GM21825 (cell line): ENCODE data around the gene TAOK2.

Experiments used
- ATAC-seq: cut with Tn5 transposase; IDR thresholded peaks from one replicate; pipeline ENCODE4 v1.9.1; 2021; ENCODE audit warnings: mild to moderate bottlenecking, moderate library complexity; ENCODE audit not compliant: unreplicated experiment

Gene TAOK2

DNA sequence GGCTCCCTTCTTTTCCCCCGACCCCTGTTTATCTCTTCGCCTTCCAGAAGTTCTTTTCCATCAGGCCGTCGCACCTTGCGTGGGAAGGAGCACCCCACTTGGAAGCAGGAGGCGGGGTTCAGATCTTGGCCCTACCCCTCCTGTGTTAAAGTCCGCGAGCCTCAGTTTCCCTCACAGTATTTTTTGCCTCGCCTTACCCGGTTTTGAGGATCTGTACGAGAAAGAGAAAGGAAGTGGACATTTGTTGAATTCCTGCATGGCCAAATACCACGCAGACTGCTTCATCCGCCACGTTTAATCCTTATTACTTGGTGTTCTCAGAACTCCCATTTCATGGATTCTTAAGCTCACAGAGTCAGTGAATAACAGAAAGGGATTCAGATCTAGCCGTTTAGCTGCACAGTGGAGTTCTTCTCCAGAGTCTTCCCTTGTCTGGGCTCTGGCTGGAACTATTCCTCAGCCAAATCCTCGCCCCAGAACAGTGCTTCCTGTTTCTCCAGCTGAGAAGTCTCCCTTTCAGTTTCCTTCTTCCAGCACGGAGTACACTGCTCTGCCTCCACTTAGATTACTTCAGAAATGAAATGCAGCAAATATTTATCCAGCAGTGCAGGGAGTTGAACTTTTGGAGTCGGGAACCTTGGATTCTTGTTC is 11.2 kb upstream of the TAOK2 start:
- ATAC-seq, result no peak

DNA sequence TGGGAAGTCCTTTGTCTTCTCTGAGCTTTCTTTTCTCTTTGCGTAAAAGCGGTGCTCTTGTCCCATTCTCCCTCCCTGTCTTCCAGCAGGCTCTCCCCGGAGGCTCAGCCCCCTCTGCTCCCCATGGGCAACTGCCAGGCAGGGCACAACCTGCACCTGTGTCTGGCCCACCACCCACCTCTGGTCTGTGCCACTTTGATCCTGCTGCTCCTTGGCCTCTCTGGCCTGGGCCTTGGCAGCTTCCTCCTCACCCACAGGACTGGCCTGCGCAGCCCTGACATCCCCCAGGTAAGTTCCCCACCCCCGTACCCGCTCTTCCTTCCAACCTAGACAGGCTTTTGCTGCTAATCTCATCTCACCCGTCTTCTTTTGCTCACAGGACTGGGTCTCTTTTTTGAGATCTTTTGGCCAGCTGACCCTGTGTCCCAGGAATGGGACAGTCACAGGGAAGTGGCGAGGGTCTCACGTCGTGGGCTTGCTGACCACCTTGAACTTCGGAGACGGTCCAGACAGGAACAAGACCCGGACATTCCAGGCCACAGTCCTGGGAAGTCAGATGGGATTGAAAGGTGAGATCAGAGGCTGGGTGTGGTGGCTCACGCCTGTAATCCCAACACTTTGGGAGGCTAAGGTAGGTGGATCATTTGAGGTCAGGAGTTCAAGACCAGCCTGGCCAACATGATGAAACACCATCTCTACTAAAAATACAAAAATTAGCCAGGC is 10.5 kb upstream of the TAOK2 start:
- ATAC-seq, result no peak

DNA sequence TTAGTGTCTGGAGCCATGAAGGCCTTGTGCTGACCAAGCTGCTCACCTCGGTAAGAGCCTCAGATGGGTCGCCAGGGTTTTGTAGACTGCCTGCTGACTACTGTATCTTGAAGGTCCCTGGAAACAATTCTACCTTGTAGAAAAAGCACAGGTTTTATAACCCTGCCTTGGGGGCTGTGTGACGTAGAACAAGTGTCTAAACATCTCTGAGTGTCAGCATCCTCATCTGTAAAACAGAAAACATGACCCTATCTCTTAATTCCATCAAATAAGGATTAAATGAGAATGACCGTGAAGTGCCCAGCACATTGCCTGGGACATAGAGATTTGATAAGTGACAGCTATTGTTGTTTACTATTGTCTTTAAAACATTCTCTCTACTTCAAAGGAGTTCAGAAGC is 5.5 kb upstream of the TAOK2 start:
- ATAC-seq, result no peak

DNA sequence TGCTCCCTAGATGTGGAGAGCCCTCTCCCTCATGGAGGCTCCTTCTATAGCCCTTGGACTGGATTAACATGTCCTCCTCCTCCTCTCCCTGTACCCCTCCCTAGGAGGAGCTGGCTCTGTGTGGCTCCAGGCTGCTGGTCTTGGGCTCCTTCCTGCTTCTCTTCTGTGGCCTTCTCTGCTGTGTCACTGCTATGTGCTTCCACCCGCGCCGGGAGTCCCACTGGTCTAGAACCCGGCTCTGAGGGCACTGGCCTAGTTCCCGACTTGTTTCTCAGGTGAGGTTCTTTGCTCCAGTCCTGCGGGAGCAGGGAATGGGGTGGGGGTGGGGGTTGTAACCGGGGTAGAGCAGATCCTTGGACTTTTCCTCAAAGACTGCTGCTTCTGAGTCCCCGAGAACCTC is 2.4 kb upstream of the TAOK2 start:
- no peak for ATAC-seq

DNA sequence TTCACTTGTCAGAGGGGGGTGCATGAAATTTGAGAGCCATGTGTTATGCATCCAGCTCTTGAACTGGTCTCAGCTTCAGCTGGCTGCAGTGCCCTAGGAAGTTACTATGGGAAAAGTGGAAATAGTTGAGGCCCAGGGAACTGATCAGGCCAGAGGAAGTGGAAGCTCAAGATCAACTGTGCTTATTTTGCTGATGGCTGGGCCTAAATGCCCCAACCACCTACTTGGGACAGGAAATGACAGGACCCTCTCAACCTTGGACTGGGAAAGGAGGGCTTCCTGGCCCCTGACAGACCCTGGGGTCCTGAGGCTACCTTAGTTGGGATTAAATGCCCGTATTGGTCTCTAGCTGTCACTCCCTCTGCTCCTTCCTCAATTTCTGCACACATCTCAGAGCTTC is 1.2 kb upstream of the TAOK2 start:
- no peak for ATAC-seq

DNA sequence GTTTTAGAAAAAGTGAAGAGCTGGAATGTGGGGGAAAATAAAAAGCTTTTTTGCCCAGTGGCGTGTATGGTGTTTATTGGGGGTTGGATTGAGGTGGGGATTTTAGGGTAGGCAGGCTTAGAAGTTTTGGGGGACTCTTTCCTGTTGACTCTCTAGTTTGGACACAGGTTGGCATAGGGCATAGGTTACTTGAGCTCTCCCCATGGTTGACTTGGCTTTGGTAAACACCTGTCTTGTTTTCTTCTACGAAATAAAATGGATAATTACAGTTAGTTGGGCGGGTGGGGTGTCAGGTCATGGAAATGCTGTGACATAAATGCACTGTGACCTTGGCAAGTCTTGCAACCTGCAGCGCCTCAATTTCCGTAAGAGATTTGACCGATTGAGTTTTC is 680 bp upstream of the TAOK2 start:
- ATAC-seq, result no peak

DNA sequence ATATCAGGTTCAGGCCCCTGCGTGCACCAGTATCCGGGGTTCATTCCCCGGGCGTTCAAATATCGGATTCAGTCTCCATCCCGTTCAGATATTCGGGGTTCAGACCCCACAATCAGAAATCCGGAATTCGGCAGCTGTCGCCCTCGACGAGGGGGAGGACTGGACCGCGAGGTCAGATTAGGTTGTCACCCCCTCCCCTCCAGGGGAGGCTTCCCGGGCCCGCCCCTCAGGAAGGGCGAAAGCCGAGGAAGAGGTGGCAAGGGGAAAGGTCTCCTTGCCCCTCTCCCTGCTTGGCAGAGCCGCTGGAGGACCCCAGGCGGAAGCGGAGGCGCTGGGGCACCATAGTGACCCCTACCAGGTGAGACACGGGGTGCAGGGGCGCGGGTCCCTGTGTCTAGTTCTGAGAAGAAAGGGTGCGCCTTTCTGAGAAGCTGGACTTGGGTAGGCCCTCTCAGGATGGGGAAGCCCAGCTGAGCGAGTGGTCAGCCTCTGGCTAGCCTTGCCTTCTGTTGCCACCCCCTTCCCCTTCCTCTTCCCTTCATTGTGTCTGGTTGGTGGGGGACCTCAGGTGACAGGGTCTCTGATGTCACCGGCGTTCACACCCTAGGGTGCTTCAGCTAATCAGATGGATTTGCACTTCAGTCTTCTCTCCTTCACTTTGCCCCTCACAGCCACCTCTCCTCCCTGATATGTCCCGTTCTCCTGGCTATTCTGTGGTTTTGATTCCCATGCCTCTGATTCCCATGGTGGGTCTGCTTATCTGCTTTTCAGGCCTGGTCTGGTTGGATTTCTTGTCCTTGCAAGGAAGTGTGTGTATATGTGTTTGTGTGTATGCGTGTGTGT is 844 bp downstream of the TAOK2 start:
- ATAC-seq, result no peak

DNA sequence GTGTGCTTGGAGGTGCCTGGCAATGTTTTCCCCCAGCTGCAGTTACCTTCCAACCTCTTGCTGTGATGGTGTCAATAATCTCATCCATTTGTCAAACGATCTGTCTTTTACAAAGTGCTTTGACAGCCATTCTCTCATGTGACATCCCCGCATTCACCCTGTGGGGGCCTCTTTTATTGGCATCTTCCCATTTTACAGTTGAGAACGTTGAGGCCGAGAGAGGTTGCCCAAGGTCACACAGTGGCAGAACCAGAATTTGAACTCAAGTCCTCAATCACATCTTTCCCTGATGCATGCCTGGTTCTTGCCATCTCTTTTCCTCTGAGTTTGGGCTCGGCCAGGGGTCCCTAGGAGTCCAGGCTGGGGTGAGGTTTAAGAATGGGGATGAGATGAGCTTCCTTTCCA is 1.5 kb downstream of the TAOK2 start:
- no peak for ATAC-seq

DNA sequence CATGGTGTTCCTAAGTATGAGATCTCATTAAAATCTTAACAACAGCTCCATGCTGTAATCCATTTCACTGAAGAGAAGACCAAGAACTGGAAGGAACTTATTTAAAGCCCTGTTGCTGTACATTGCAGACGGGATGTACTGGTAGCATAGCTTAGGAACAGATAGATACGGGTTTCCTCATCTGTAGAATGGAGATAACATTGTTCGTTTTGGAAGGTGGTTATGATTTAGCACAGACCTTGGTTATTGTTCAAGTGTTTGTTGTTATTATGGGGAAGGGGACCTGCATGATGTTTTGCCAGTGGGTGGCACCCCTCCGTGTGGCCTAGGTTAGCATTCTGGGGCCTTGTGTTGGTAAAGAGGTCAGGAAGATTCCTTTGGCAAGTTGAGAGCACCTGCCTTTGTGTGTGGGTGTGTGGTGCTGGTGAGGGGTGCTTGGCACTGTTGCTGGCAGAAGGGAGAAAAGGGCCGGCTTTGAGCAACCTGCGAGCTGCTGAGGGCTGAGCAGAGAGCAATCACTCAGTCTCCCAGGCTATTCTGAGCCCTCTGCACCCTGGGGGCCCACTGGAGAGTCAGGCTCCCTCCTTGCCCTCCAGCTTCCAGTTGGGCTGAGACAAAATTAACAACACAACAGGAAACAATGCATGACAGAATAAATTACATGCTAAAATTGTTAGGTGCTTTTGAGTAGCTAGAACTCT is 2.3 kb downstream of the TAOK2 start:
- no peak for ATAC-seq

DNA sequence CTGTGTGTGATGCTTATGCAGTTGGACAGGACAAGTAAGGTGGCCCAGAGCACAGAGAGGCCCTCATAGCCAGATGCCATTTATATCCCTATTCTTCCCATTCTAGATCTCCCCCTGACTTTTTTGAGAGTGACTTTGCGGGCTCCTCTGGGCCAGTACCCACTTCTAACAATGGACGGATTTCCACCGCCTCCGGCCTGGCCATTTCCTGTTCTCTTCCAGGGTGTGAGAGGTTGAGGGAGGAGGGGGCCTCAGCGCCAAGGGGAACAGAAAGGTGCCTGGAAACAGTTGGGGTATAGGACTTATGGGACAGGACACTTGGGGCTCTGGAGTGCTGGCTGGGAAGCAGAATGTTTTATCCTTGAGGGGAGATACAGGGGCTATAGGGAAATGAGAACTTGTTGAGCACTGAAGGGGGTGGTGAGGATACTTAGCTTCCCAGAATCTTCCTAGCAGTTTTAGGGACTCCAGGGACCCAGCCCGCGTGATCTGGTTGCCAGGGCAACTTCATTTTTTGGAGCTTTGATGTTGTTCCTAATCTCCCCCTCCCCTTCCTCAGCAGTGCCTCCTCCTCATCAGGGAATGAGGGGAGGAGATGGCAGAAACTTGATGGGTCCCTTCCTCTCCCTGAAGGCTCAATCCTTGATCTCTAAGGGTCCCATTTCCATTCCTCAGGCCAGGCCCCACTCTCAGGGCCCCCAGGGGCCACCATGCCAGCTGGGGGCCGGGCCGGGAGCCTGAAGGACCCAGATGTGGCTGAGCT is 3.6 kb downstream of the TAOK2 start:
- ATAC-seq, result no peak

DNA sequence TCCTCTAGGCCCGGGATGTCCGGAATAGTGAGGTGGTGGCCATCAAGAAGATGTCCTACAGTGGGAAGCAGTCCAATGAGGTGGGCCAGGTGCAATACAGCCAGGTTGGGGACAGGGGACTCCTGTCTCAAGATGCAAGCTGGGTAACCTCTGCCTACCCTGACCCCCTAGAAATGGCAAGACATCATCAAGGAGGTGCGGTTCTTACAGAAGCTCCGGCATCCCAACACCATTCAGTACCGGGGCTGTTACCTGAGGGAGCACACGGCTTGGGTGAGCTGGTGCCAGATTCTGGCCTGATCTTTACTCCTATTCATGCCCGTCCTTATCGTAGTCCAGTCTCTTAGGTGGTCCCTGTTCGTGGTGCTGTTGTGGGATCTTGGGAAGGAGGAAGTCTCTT is 4.4 kb downstream of the TAOK2 start:
- no peak for ATAC-seq

DNA sequence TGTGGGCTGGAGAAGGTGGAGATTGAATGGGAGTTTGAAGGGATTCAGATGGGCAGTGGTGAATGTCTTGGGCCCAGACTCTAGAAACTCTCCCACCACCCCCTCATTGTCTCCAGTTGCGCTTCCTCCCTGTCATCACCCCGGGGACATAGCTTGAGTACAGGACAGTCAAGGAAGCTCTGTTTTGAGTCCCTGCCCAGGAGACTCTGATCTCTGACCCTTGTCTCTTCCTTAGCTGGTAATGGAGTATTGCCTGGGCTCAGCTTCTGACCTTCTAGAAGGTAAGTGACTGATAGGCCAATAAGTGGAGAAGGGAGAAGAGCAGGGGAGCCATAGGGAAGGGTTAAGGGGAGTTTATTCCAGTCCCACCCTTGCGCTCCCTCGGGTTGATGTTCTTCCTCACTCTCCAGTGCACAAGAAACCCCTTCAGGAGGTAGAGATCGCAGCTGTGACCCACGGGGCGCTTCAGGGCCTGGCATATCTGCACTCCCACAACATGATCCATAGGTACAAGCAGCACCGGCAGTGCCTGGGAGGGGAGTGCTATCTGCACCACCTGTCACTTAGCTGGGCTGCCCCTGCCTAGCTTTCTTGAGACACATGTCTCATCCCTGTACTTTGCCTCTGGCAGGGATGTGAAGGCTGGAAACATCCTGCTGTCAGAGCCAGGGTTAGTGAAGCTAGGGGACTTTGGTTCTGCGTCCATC is 5.0 kb downstream of the TAOK2 start:
- no peak for ATAC-seq

DNA sequence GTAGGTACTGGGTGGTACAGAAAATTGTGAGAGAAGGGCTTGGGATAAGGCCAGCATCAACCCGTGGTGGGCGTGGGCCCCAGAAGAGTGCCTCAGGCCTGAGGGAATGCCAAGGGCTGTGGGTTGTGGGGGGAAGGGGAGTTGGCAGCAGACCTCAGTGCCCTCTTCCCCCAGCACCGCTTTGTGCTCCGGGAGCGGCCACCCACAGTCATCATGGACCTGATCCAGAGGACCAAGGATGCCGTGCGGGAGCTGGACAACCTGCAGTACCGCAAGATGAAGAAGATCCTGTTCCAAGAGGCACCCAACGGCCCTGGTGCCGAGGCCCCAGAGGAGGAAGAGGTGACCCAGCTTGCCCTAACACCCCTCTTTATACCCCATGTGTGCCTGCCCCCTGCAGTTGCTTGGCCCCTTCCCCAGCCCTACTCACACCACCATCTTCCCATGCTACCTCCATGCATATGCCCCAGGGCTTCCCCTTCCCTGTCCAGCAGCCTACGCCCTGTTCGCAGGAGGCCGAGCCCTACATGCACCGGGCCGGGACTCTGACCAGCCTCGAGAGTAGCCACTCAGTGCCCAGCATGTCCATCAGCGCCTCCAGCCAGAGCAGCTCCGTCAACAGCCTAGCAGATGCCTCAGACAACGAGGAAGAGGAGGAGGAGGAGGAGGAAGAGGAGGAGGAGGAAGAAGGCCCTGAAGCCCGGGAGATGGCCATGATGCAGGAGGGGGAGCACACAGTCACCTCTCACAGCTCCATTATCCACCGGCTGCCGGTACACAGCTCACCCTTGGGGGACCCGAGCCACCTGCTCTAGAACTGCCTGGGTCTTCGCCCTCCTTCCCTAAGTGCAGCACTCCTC is 9.1 kb downstream of the TAOK2 start:
- no peak for ATAC-seq

DNA sequence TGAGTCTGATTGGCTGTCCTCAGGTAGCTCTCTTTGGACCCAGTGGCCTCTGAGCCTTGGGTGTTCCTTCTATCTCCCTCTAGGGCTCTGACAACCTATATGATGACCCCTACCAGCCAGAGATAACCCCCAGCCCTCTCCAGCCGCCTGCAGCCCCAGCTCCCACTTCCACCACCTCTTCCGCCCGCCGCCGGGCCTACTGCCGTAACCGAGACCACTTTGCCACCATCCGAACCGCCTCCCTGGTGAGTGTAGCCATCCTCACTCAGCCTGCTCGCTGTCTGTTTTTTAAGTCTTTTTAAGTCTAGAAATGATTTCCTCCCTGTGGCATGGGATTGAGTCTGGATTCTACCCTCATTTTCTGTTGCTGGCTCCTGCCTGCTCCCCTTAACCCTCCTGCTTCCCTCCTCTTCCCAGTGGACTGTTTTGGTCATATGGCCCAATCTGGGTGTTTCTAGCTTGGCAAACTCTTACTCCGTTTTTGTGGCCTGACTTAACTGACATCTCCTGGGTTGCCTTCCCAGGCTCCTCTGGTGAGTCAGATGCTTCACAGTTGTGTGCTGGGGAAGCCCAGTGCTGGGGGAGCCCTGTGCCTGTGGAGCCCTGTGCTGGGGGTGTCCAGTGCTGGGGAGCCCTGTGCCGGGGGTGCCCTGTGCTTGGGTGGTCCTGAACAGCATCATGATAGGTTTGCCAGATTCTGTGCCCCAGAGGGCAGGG is 9.9 kb downstream of the TAOK2 start:
- no peak for ATAC-seq

DNA sequence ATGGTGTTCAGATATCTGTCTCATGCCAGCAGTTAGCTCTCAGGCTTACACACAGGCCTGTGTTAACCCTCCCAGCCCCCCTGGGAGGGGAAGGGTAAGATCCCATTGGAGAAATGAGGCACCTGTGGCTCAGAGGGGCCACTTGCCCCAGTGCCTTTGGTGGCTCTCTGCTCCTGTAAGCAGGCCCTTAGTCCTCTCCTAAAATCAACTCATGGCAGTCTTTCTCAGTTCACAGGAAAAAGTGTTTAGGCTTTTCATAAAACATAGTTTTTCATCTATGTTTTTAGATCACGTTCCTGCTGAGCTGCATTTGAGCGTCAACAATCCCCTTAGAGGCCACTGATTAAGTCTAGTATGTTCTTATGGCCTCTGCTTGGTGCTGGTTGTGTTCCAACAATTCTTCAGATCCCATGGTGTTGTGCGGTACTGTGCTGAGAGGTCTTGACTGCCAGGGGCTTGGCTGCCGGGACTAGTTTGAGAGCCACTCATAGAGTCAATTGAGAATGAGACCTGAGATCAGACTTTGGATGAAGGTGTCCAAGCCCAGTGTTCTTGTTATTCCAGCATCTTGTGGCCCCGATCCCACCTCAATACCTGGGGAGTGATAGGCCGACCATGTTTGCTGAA is 10.6 kb downstream of the TAOK2 start:
- ATAC-seq, result no peak

DNA sequence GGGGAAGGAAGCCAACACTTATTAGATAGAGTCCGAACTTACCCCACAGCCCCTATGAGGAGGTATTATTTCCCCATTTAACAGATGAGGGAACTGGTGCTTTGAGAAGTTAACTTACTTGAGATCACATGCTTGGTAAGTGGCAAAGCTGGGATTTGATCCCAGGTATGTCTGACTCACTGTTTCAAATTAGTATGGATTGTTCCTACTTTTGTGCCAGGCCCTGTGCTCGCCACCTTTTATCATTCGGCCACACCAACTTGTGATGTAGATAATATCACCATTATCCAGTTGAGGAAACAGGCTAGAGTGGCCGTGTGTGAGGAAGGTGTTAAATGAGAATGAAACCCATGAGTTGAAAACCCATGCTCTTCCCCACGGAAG is 11.1 kb downstream of the TAOK2 start:
- ATAC-seq, result no peak

DNA sequence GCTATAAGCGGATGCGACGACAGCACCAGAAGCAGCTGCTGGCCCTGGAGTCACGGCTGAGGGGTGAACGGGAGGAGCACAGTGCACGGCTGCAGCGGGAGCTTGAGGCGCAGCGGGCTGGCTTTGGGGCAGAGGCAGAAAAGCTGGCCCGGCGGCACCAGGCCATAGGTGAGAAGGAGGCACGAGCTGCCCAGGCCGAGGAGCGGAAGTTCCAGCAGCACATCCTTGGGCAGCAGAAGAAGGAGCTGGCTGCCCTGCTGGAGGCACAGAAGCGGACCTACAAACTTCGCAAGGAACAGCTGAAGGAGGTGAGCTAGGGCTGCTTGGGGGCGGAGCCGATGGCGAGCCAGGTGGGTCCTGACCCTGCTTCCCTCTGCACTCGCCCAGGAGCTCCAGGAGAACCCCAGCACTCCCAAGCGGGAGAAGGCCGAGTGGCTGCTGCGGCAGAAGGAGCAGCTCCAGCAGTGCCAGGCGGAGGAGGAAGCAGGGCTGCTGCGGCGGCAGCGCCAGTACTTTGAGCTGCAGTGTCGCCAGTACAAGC is 11.7 kb downstream of the TAOK2 start:
- no peak for ATAC-seq

DNA sequence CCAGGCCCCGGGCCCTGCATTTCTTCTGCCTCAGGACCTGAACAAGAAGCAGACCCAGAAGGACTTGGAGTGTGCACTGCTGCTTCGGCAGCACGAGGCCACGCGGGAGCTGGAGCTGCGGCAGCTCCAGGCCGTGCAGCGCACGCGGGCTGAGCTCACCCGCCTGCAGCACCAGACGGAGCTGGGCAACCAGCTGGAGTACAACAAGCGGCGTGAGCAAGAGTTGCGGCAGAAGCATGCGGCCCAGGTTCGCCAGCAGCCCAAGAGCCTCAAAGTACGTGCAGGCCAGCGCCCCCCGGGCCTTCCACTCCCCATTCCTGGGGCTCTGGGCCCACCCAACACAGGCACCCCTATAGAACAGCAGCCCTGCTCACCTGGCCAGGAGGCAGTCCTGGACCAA is 12.6 kb downstream of the TAOK2 start:
- no peak for ATAC-seq
